Measurements from ENCODE around the gene EPS8L3. TPM values are rescaled to one million over a fixed set of nuclear protein-coding genes. Genes with fewer than 3 reads are reported as not detected.

EPS8L3 gene
- polyA plus RNA-seq, 1 of the 3 experiments (the other 2 are of a cell fraction), result not detected

GRCh38 chr1:109789551-109790180 lies 25.9 kb upstream of the EPS8L3 start:
- H3K27ac ChIP-seq (ENCODE audit: low read depth in 2 of 2, low read length in 1 of 2), result no peak overlapping the region
- H3K4me2 ChIP-seq, result no peak overlapping the region
- CTCF ChIA-PET, result interaction anchor here (11.5 to 27.7 kb wide), 2 partner anchors 13 to 191 kb away, joined by 147 to 822 read pairs; partner anchors contain the start of gene AHCYL1
- H3F3A ChIP-seq (replicated peaks; ENCODE audit: insufficient read depth), result peaks cover 11% of the 10 kb centered on the region
- POLR2A ChIA-PET, result no interaction called here
- no peak overlapping the region for H3K4me3 ChIP-seq (ENCODE audit: low read depth in 2 of 2, low read length in 1 of 2)
- no peaks in the 10 kb centered on the region for H4K20me1 ChIP-seq (ENCODE audit: insufficient read depth)
- H3K9me3 ChIP-seq, result no peaks in the 10 kb centered on the region
- H2AFZ ChIP-seq (ENCODE audit: low read depth), result no peak overlapping the region
- H3K4me1 ChIP-seq (ENCODE audit: control insufficient read depth in 1 of 2, insufficient read depth in 2 of 2, low read depth in 1 of 2, low read length in 1 of 2), result peaks cover 37 to 61% of the 10 kb centered on the region in 2 experiments
- no peak for TF ChIP-seq SMC3 (IDR thresholded peaks at IDR 0.05; ENCODE audit: low read depth, low read length)
- no peak for TF ChIP-seq RAD21 (IDR thresholded peaks at IDR 0.05; ENCODE audit: low read length)
- no peak for TF ChIP-seq JUND (IDR thresholded peaks at IDR 0.05)
- no peak for TF ChIP-seq MXI1 (IDR thresholded peaks at IDR 0.05; ENCODE audit: low read depth, low read length)
- TF ChIP-seq RCOR1 (IDR thresholded peaks at IDR 0.05; ENCODE audit: low read length), result no peak
- no peak for TF ChIP-seq IRF3 (IDR thresholded peaks at IDR 0.05; ENCODE audit: low read depth, low read length)
- no peak for TF ChIP-seq TEAD4 (IDR thresholded peaks at IDR 0.05; ENCODE audit: borderline replicate concordance, insufficient read depth)
- peak; percentile 4 for DNase-seq
- H3K9ac ChIP-seq, result no peak overlapping the region
- no peaks in the 10 kb centered on the region for H3K9me2 ChIP-seq
- H3K36me3 ChIP-seq (replicated peaks in 1 of 2; ENCODE audit: control insufficient read depth in 1 of 2, insufficient read depth in 2 of 2, low read length in 1 of 2), result no peaks in the 10 kb centered on the region
- no peaks in the 10 kb centered on the region for H3K79me2 ChIP-seq (ENCODE audit: insufficient read depth)
- WGBS (ENCODE audit: low lambda C conversion rate), result 80% methylated on average over 6 of the region's 9 CpGs
- H3K27me3 ChIP-seq (ENCODE audit: insufficient read depth), result no peaks in the 10 kb centered on the region

- Histone ChIP-seq H3K36me3 (replicated peaks in 1 of 2; ENCODE audit: control insufficient read depth in 1 of 2, insufficient read depth in 2 of 2, low read length in 1 of 2) (no peaks in the 10 kb centered on the region), H3K4me1 (ENCODE audit: control insufficient read depth in 1 of 2, insufficient read depth in 2 of 2, low read depth in 1 of 2, low read length in 1 of 2) (peaks cover 33 to 54% of the 10 kb centered on the region in 2 experiments), H3K4me3 (ENCODE audit: low read depth in 2 of 2, low read length in 1 of 2) (no peak overlapping the region), H3K9me3 (no peaks in the 10 kb centered on the region), H2AFZ (ENCODE audit: low read depth) (no peak overlapping the region), H3K4me2 (no peak overlapping the region), H3K27me3 (ENCODE audit: insufficient read depth) (no peaks in the 10 kb centered on the region), H3F3A (replicated peaks; ENCODE audit: insufficient read depth) (peaks cover 6% of the 10 kb centered on the region), H3K79me2 (ENCODE audit: insufficient read depth) (no peaks in the 10 kb centered on the region), H3K27ac (ENCODE audit: low read depth in 2 of 2, low read length in 1 of 2) (no peak overlapping the region), H4K20me1 (ENCODE audit: insufficient read depth) (no peaks in the 10 kb centered on the region), H3K9me2 (no peaks in the 10 kb centered on the region), H3K9ac (no peak overlapping the region)
- DNase-seq, result peak; percentile 66
- 89% methylated on average over 6 of the region's 9 CpGs for WGBS (ENCODE audit: low lambda C conversion rate)
- CTCF ChIA-PET, result interaction anchor here (1.0 to 27.7 kb wide), 8 partner anchors 12 to 222 kb away, joined by 3 to 822 read pairs (median 4); partner anchors contain the start of gene AHCYL1
- TF ChIP-seq CHD2 (IDR thresholded peaks at IDR 0.05; ENCODE audit: low read length, partially characterized antibody), result no peak
- peak; percentile 50 for TF ChIP-seq CTCF (IDR thresholded peaks at IDR 0.05)
- POLR2A ChIA-PET, result no interaction called here
Measured at GRCh38 chr1:109788695-109789521, 25.2 kb upstream of the EPS8L3 start.
